ENCODE measurements around the gene FAM169A. TPM values are rescaled to one million over a fixed set of nuclear protein-coding genes. Genes with fewer than 3 reads are reported as not detected.
A peak's percentile ranks its signal among the peaks of the same experiment; 100 is the strongest.

Gene FAM169A
- polyA plus RNA-seq, 1 donor from 2014 or later: 46.7 TPM

DNA sequence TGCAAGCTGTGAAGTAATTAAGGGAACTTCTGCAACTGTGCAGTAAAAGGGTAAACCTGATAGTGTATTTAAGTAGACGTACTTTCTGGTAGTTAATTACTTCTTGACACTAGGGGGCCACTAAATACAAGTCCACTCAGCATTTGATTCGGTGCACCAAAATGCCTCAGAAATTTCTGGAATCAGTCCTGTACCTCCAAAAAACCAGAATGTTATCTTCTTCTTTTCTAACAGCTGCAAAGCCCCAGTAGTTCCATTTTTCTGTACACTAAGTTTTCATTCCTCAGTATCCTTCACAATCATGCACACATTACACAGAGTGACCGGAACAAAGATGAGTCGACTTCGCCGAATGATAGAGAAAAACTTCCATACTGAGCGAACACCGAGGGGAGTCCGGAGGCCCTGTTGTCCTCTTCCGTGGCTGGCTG lies 99.8 kb downstream of the FAM169A start:
- H3K4me3 ChIP-seq (ENCODE audit: low read length): peak overlapping the region; percentile 100
- H3K27me3 ChIP-seq (ENCODE audit: insufficient read depth, low read depth, low read length): no peaks in the 10 kb centered on the region
- H4K20me1 ChIP-seq (ENCODE audit: insufficient read depth): no peaks in the 10 kb centered on the region
- H3F3A ChIP-seq (ENCODE audit: insufficient read depth, low read length, poor library complexity, severe bottlenecking): no peaks in the 10 kb centered on the region
- peak overlapping the region; percentile 89 for H3K9ac ChIP-seq (ENCODE audit: low read length)
- peak overlapping the region; percentile 98 for H2AFZ ChIP-seq (ENCODE audit: low read depth, low read length)
- H3K4me2 ChIP-seq (ENCODE audit: low read length): peak overlapping the region; percentile 68
- H3K27ac ChIP-seq (ENCODE audit: low read length): peak overlapping the region; percentile 77
- H3K79me2 ChIP-seq (replicated peaks; ENCODE audit: insufficient read depth, low read length): peaks cover 52% of the 10 kb centered on the region
- H3K9me2 ChIP-seq (ENCODE audit: insufficient read depth, low read length): no peaks in the 10 kb centered on the region
- H3K9me3 ChIP-seq (ENCODE audit: low read length): no peaks in the 10 kb centered on the region
- TF ChIP-seq RAD21 (conservative IDR thresholded peaks at IDR 0.05) (no peak), EP300 (conservative IDR thresholded peaks at IDR 0.05; ENCODE audit: poor library complexity, severe bottlenecking) (no peak), POLR2AphosphoS5 (IDR thresholded peaks at IDR 0.05) (no peak), TAF1 (IDR thresholded peaks at IDR 0.05; ENCODE audit: low read depth) (no peak), SMC3 (conservative IDR thresholded peaks at IDR 0.05; ENCODE audit: poor library complexity) (peak; percentile 24), EZH2 (IDR thresholded peaks at IDR 0.05; ENCODE audit: borderline replicate concordance, insufficient read depth, low read length, poor library complexity, severe bottlenecking) (no peak), MXI1 (conservative IDR thresholded peaks at IDR 0.05; ENCODE audit: poor library complexity, severe bottlenecking) (no peak)
- TF ChIP-seq, protein P1, sequence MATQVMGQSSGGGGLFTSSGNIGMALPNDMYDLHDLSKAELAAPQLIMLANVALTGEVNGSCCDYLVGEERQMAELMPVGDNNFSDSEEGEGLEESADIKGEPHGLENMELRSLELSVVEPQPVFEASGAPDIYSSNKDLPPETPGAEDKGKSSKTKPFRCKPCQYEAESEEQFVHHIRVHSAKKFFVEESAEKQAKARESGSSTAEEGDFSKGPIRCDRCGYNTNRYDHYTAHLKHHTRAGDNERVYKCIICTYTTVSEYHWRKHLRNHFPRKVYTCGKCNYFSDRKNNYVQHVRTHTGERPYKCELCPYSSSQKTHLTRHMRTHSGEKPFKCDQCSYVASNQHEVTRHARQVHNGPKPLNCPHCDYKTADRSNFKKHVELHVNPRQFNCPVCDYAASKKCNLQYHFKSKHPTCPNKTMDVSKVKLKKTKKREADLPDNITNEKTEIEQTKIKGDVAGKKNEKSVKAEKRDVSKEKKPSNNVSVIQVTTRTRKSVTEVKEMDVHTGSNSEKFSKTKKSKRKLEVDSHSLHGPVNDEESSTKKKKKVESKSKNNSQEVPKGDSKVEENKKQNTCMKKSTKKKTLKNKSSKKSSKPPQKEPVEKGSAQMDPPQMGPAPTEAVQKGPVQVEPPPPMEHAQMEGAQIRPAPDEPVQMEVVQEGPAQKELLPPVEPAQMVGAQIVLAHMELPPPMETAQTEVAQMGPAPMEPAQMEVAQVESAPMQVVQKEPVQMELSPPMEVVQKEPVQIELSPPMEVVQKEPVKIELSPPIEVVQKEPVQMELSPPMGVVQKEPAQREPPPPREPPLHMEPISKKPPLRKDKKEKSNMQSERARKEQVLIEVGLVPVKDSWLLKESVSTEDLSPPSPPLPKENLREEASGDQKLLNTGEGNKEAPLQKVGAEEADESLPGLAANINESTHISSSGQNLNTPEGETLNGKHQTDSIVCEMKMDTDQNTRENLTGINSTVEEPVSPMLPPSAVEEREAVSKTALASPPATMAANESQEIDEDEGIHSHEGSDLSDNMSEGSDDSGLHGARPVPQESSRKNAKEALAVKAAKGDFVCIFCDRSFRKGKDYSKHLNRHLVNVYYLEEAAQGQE (IDR thresholded peaks at IDR 0.05; ENCODE audit: borderline replicate concordance): no peak
- TF ChIP-seq, protein P2, sequence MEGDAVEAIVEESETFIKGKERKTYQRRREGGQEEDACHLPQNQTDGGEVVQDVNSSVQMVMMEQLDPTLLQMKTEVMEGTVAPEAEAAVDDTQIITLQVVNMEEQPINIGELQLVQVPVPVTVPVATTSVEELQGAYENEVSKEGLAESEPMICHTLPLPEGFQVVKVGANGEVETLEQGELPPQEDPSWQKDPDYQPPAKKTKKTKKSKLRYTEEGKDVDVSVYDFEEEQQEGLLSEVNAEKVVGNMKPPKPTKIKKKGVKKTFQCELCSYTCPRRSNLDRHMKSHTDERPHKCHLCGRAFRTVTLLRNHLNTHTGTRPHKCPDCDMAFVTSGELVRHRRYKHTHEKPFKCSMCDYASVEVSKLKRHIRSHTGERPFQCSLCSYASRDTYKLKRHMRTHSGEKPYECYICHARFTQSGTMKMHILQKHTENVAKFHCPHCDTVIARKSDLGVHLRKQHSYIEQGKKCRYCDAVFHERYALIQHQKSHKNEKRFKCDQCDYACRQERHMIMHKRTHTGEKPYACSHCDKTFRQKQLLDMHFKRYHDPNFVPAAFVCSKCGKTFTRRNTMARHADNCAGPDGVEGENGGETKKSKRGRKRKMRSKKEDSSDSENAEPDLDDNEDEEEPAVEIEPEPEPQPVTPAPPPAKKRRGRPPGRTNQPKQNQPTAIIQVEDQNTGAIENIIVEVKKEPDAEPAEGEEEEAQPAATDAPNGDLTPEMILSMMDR (IDR thresholded peaks at IDR 0.05; ENCODE audit: poor library complexity, severe bottlenecking): peak; percentile 53
- H3K36me3 ChIP-seq (ENCODE audit: insufficient read depth, low read length): no peaks in the 10 kb centered on the region

DNA sequence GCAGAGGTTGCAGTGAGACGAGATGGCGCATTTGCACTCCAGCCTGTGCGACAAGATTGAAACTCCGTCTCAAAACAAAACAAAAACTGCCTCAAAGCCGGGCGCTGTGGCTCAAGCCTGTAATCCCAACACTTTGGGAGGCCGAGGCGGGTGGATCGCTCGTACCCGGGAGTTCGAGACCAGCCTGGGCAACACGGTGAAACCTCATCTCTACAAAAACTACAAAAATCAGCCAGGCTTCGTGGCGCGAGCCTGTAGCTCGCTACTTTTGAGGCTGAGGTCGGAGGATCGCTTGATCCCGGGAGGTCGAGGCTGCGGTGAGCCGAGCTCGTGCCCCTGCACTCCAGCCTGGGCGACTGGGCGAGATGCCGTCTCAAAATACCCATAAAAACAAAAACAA lies 100.3 kb downstream of the FAM169A start:
- peak overlapping the region; percentile 68 for H3K4me2 ChIP-seq (ENCODE audit: low read length)
- peak overlapping the region; percentile 100 for H3K4me3 ChIP-seq (ENCODE audit: low read length)
- H3K79me2 ChIP-seq (replicated peaks; ENCODE audit: insufficient read depth, low read length): peaks cover 52% of the 10 kb centered on the region
- no peak overlapping the region for H2AFZ ChIP-seq (ENCODE audit: low read depth, low read length)
- no peaks in the 10 kb centered on the region for H3F3A ChIP-seq (ENCODE audit: insufficient read depth, low read length, poor library complexity, severe bottlenecking)
- TF ChIP-seq RAD21 (conservative IDR thresholded peaks at IDR 0.05): no peak
- TF ChIP-seq POLR2AphosphoS5 (IDR thresholded peaks at IDR 0.05): no peak
- TF ChIP-seq TAF1 (IDR thresholded peaks at IDR 0.05; ENCODE audit: low read depth): no peak
- TF ChIP-seq EP300 (conservative IDR thresholded peaks at IDR 0.05; ENCODE audit: poor library complexity, severe bottlenecking): no peak
- TF ChIP-seq MXI1 (conservative IDR thresholded peaks at IDR 0.05; ENCODE audit: poor library complexity, severe bottlenecking): no peak
- TF ChIP-seq SMC3 (conservative IDR thresholded peaks at IDR 0.05; ENCODE audit: poor library complexity): no peak
- TF ChIP-seq, protein P2 (IDR thresholded peaks at IDR 0.05; ENCODE audit: poor library complexity, severe bottlenecking): no peak
- TF ChIP-seq, protein P1 (IDR thresholded peaks at IDR 0.05; ENCODE audit: borderline replicate concordance): no peak
- no peak overlapping the region for H3K27ac ChIP-seq (ENCODE audit: low read length)
- H4K20me1 ChIP-seq (ENCODE audit: insufficient read depth): no peaks in the 10 kb centered on the region
- no peaks in the 10 kb centered on the region for H3K36me3 ChIP-seq (ENCODE audit: insufficient read depth, low read length)
- H3K9ac ChIP-seq (ENCODE audit: low read length): peak overlapping the region; percentile 89
- no peaks in the 10 kb centered on the region for H3K9me2 ChIP-seq (ENCODE audit: insufficient read depth, low read length)
- no peaks in the 10 kb centered on the region for H3K27me3 ChIP-seq (ENCODE audit: insufficient read depth, low read depth, low read length)
- no peaks in the 10 kb centered on the region for H3K9me3 ChIP-seq (ENCODE audit: low read length)
